OCI-LY1 (cell line): ENCODE data around the gene MICU1.

Experiments
- CTCF ChIP-seq: fragments of 200-600 bp; sonication (generic), shearing (Covaris generic); IDR thresholded peaks from 2 replicates; pipeline ENCODE4 v1.5.1; 2017; ENCODE audit warnings: mild to moderate bottlenecking, antibody characterized with exemption, low read length, moderate library complexity, mixed read lengths
- EZH2 ChIP-seq: fragments of 200-600 bp; sonication (generic), shearing (Covaris generic); IDR thresholded peaks from 2 replicates; pipeline ENCODE4 v1.8.0; 2017; ENCODE audit warnings: borderline replicate concordance, mixed run types, mild to moderate bottlenecking, antibody characterized with exemption, low read length, moderate library complexity, mixed read lengths

GRCh38 chr10:72610466-72610865 is 15.4 kb downstream of the MICU1 start:
- TF ChIP-seq EZH2, result no peak
- TF ChIP-seq CTCF, result no peak
